HepG2 (cell line): ENCODE data around the gene SCYL1. TPM values are rescaled to one million over a fixed set of nuclear protein-coding genes. Genes with fewer than 3 reads are reported as not detected.
A peak's percentile ranks its signal among the peaks of the same experiment; 100 is the strongest.

ENCODE experiments used
- ATAC-seq: fragments of 200-7000 bp; cut with Tn5 transposase; 3 replicates; pipeline ENCODE4 v1.9.1; 2020; ENCODE audit warnings: mild to moderate bottlenecking, moderate library complexity
- BruUV-seq: library from RNA; stranded (reverse); fragments of 400-500 nt; replicated peaks from 2 replicates; lab custom pipeline; 2021; lab: Mats Ljungman, UMichigan
- CTCF ChIA-PET: fragments of 300-600 bp; formaldehyde crosslinking; extraction: SDS; loops from one replicate; lab custom pipeline; 2021; ENCODE audit warnings: low total read pairs, inconsistent platforms, low intra/inter-chr PET ratio; lab: Yijun Ruan, JAX
- POLR2A ChIA-PET: fragments of 350-600 bp; sonication (Branson Sonifier 250); formaldehyde crosslinking; loops from one replicate; lab custom pipeline; 2020; ENCODE audit warnings: antibody characterized with exemption, inconsistent platforms; lab: Yijun Ruan, JAX
- DNase-seq: peaks from one replicate; pipeline ENCODE4 v3.0.0-alpha.2; 2015; ENCODE audit warnings: low spot score
- FAIRE-seq: peaks from 3 replicates; lab custom pipeline; 2011; peaks lifted over from hg19 to GRCh38; lab: Jason Lieb, UNC
- H2AFZ ChIP-seq: one replicate; pipeline ENCODE4 v1.6.1; 2011; ENCODE audit warnings: low read length, inconsistent platforms
- H3K27ac ChIP-seq: fragments of 300-600 bp; 3 replicates; pipeline ENCODE4 v1.8.0; 2011; ENCODE audit warnings: mixed run types, mild to moderate bottlenecking, mixed read lengths, low read length, inconsistent platforms; ENCODE audit not compliant: insufficient read depth; ENCODE audit errors: extremely low read length
- H3K27me3 ChIP-seq, 2 experiments: fragments of 200-600 bp in 1 of 2; 2 replicates in 1 of 2; 3 replicates in 1 of 2; pipeline versions ENCODE4 v1.6.0 to v1.8.0; 2011; ENCODE audit warnings: low read length in 2 of 2, mild to moderate bottlenecking in 2 of 2, moderate library complexity in 2 of 2, inconsistent platforms in 1 of 2; ENCODE audit not compliant: insufficient read depth in 2 of 2, control insufficient read depth in 1 of 2
- H3K36me3 ChIP-seq, 2 experiments: fragments of 200-600 bp in 1 of 2; replicated peaks in 1 of 2; 2 replicates in 1 of 2; 3 replicates in 1 of 2; pipeline versions ENCODE4 v1.5.1 to v1.8.0; 2011; ENCODE audit warnings: low read length in 2 of 2, inconsistent platforms in 1 of 2; ENCODE audit not compliant: insufficient read depth in 2 of 2, control insufficient read depth in 1 of 2
- H3K4me1 ChIP-seq: 2 replicates; pipeline ENCODE4 v1.5.1; 2012; ENCODE audit warnings: low read length, inconsistent platforms; ENCODE audit not compliant: insufficient read depth
- H3K4me2 ChIP-seq: 2 replicates; pipeline ENCODE4 v1.6.0; 2011; ENCODE audit warnings: low read depth, low read length, inconsistent platforms
- H3K4me3 ChIP-seq, 3 experiments: fragments of 200-600 bp in 1 of 3; sonication (generic), shearing (Covaris generic) in 1 of 3; replicated peaks in 1 of 3; 2 replicates each; pipeline ENCODE4 v1.5.1; 2011 to 2016; ENCODE audit warnings: low read length in 3 of 3, inconsistent platforms in 2 of 3, low read depth in 2 of 3, mild to moderate bottlenecking in 2 of 3, control low read depth in 1 of 3, mixed read lengths in 1 of 3; ENCODE audit not compliant: insufficient read depth in 1 of 3
- H3K79me2 ChIP-seq: one replicate; pipeline ENCODE4 v1.6.1; 2011; ENCODE audit warnings: low read length, inconsistent platforms; ENCODE audit not compliant: insufficient read depth
- H3K9ac ChIP-seq: 2 replicates; pipeline ENCODE4 v1.6.0; 2011; ENCODE audit warnings: mild to moderate bottlenecking, low read depth, low read length, inconsistent platforms; ENCODE audit not compliant: insufficient read depth
- H3K9me3 ChIP-seq: 2 replicates; pipeline ENCODE4 v1.5.1; 2012; ENCODE audit warnings: mild to moderate bottlenecking, low read length
- H4K20me1 ChIP-seq: 2 replicates; pipeline ENCODE4 v1.6.0; 2011; ENCODE audit warnings: inconsistent platforms, mild to moderate bottlenecking, low read length, moderate library complexity; ENCODE audit not compliant: insufficient read depth
- DDIT3 ChIP-seq: sonication (generic); formaldehyde crosslinking; IDR thresholded peaks from 2 replicates; pipeline ENCODE4 v1.4.0; 2020; ENCODE audit warnings: mild to moderate bottlenecking, missing genetic modification reagents
- DMAP1 ChIP-seq: IDR thresholded peaks from 2 replicates; pipeline ENCODE4 v1.6.1; 2016
- NR2F6 ChIP-seq, 2 experiments: IDR thresholded peaks; 2 replicates each; pipeline ENCODE4 v1.6.1; 2016; ENCODE audit warnings: antibody characterized with exemption in 1 of 2, mild to moderate bottlenecking in 1 of 2
- RBFOX2 ChIP-seq: fragments of 200-400 bp; formaldehyde crosslinking; IDR thresholded peaks from 2 replicates; pipeline ENCODE4 v1.6.1; 2017; ENCODE audit warnings: low read depth, mild to moderate bottlenecking, low read length
- SP4 ChIP-seq: sonication (generic); formaldehyde crosslinking; IDR thresholded peaks from 2 replicates; pipeline ENCODE4 v1.8.1; 2023; ENCODE audit warnings: mild to moderate bottlenecking, missing genetic modification reagents
- SRY ChIP-seq: sonication (generic); formaldehyde crosslinking; IDR thresholded peaks from 2 replicates; pipeline ENCODE4 v1.8.0; 2022; ENCODE audit warnings: mild to moderate bottlenecking, missing genetic modification reagents
- ZFP82 ChIP-seq: sonication (generic); formaldehyde crosslinking; IDR thresholded peaks from 2 replicates; pipeline ENCODE4 v1.5.1; 2020; ENCODE audit warnings: mild to moderate bottlenecking, missing genetic modification reagents, borderline replicate concordance
- ZIK1 ChIP-seq: sonication (generic); formaldehyde crosslinking; IDR thresholded peaks from 2 replicates; pipeline ENCODE4 v1.5.0; 2020; ENCODE audit warnings: mild to moderate bottlenecking, low read depth, missing genetic modification reagents, borderline replicate concordance
- ZNF292 ChIP-seq: sonication (generic); formaldehyde crosslinking; IDR thresholded peaks from 2 replicates; pipeline ENCODE4 v1.8.1; 2022; ENCODE audit warnings: mild to moderate bottlenecking, low read depth, missing genetic modification reagents, borderline replicate concordance
- ZNF333 ChIP-seq: sonication (generic); formaldehyde crosslinking; IDR thresholded peaks from 2 replicates; pipeline ENCODE4 v1.4.0; 2020; ENCODE audit warnings: mild to moderate bottlenecking, missing genetic modification reagents, borderline replicate concordance
- ZNF414 ChIP-seq: sonication (generic); formaldehyde crosslinking; IDR thresholded peaks from 2 replicates; pipeline ENCODE4 v1.5.0; 2020; ENCODE audit warnings: missing genetic modification reagents
- ZNF780A ChIP-seq: sonication (generic); formaldehyde crosslinking; IDR thresholded peaks from 2 replicates; pipeline ENCODE4 v1.8.0; 2022; ENCODE audit warnings: mild to moderate bottlenecking, missing genetic modification reagents, moderate library complexity
- WGBS: methylation state at CpG from one replicate; pipeline ENCODE4 v1.1.6; 2017; ENCODE audit warnings: low lambda C conversion rate; 5-methylcytosine and 5-hydroxymethylcytosine counted together
- in situ Hi-C: cut with HindIII; loops from 2 replicates; pipeline ENCODE4 v1.10.0; 2017; ENCODE audit warnings: low pct_unique_long_range_greater_than_20kb; ENCODE audit not compliant: extremely low pct_ligation_motif_present
- intact Hi-C: fragments of 100-400 bp; cut with micrococcal nuclease; formaldehyde crosslinking; loops from one replicate; pipeline ENCODE4 v1.10.0; 2022; ENCODE audit not compliant: unreplicated experiment
- polyA plus RNA-seq, 8 experiments: library from polyadenylated mRNA; depleted of rRNA in 3 of 8; stranded (reverse) in 7 of 8; unstranded in 1 of 8; fragments of >200 nt; fragmentation: Illumina TruSeq in 4 of 8; extraction: Trizol in 4 of 8; gene quantifications; 2 replicates each; pipeline versions ENCODE4 v1.2.1 to v1.2.3, GENCODE V29; 2011 to 2016; ENCODE audit warnings: low read depth in 4 of 8, missing spikeins in 1 of 8, mixed read lengths in 1 of 8; ENCODE audit not compliant: insufficient read depth in 1 of 8
- total RNA-seq, 5 experiments: library from RNA; depleted of rRNA; stranded (reverse); fragments of >200 nt; fragmentation: Illumina TruSeq; extraction: Trizol; gene quantifications; 2 replicates each; pipeline ENCODE4 v1.2.3, GENCODE V29; 2016; ENCODE audit warnings: low read depth in 1 of 5
- TF ChIP-seq, protein P1 (sequence below): IDR thresholded peaks from 2 replicates; pipeline ENCODE4 v1.6.1; 2012; ENCODE audit warnings: low read length, improper control_type of control experiment

The SCYL1 gene
- total and polyA plus RNA-seq, 2 of the 13 experiments (the other 11 are each of a cell fraction or from before 2014, with no cell fraction given) = 65.9 to 103 TPM

GRCh38 chr11:65547446-65548125 is 22.7 kb downstream of the SCYL1 start:
- DNase-seq = no peak
- Histone ChIP-seq H3K4me1 (peaks cover 38% of the 10 kb centered on the region), H3K27me3 (no peaks in the 10 kb centered on the region), H3K4me2 (no peak overlapping the region), H3K9ac (no peak overlapping the region), H3K9me3 (no peaks in the 10 kb centered on the region), H3K79me2 (no peaks in the 10 kb centered on the region), H3K36me3 (peaks cover 4 to 11% of the 10 kb centered on the region in 2 experiments; a peak in 1 of 5 replicates), H2AFZ (no peak overlapping the region), H3K4me3 (no peak overlapping the region), H3K27ac (no peak overlapping the region), H4K20me1 (peaks cover 7% of the 10 kb centered on the region; the same call in 1 of the 2 replicates)
- intact Hi-C loops (no loop called here), in situ Hi-C loops (no loop called here)
- TF ChIP-seq RBFOX2 (peak; percentile 50; the same call in 1 of the 2 replicates), NR2F6 (IDR thresholded peaks at IDR 0.05) (no peak), NR2F6 (CRISPR knock-in tag; IDR thresholded peaks at IDR 0.05) (no peak)
- FAIRE-seq = no peak
- ChIA-PET POLR2A (interaction anchor here (1.3 kb wide), 1 partner anchor 23 kb away, joined by 7 read pairs; the partner anchor contains the start of gene ZNRD2), CTCF (no interaction called here)
- WGBS = 96% methylated on average over 33 of the region's 52 CpGs
- ATAC-seq = no peak
- BruUV-seq = no TSS peak

DNA sequence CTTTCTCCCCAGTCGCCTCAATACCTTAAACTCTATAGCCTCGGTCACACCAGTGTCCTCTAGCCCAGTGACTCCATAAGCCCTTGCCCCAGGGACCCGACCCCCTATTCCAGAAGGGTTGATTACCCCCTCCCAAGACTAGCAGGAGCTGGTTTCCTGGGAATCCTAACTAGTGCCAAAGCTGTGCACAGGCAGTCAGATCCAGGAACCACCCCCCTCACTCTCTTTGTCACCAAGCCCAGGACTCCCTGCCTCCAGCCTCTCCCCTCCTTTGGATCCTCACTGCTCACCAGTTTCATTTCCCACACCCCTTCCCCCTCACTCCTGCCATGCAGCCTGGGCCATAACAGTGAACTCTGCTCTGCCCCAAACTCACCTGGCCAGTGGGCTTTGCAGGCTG is 23.5 kb downstream of the SCYL1 start:
- BruUV-seq = no TSS peak
- in situ Hi-C loops = no loop called here
- H3K9ac ChIP-seq = no peak overlapping the region
- peaks cover 7% of the 10 kb centered on the region; the same call in 1 of the 2 replicates for H4K20me1 ChIP-seq
- no peak overlapping the region for H3K4me3 ChIP-seq
- ATAC-seq = no peak
- no peaks in the 10 kb centered on the region for H3K9me3 ChIP-seq
- no peak for FAIRE-seq
- intact Hi-C loops = no loop called here
- no peak overlapping the region for H3K27ac ChIP-seq
- H2AFZ ChIP-seq = no peak overlapping the region
- WGBS = 88% methylated on average over 3 of the region's 3 CpGs
- no peaks in the 10 kb centered on the region for H3K27me3 ChIP-seq
- H3K4me1 ChIP-seq = peaks cover 42% of the 10 kb centered on the region
- ChIA-PET POLR2A (no interaction called here), CTCF (no interaction called here)
- DNase-seq = no peak
- H3K36me3 ChIP-seq = peaks cover 4 to 11% of the 10 kb centered on the region in 2 experiments; a peak in 1 of 5 replicates
- H3K79me2 ChIP-seq = no peaks in the 10 kb centered on the region
- H3K4me2 ChIP-seq = no peak overlapping the region
- TF ChIP-seq DDIT3 (CRISPR knock-in tag) (no peak), SRY (CRISPR knock-in tag) (no peak), ZNF414 (CRISPR knock-in tag) (no peak), ZNF780A (CRISPR knock-in tag) (no peak), ZIK1 (CRISPR knock-in tag) (no peak), DMAP1 (CRISPR knock-in tag) (no peak), ZNF333 (CRISPR knock-in tag) (no peak), ZFP82 (CRISPR knock-in tag) (no peak), SP4 (CRISPR knock-in tag) (no peak), ZNF292 (no peak)
- TF ChIP-seq, protein P1, sequence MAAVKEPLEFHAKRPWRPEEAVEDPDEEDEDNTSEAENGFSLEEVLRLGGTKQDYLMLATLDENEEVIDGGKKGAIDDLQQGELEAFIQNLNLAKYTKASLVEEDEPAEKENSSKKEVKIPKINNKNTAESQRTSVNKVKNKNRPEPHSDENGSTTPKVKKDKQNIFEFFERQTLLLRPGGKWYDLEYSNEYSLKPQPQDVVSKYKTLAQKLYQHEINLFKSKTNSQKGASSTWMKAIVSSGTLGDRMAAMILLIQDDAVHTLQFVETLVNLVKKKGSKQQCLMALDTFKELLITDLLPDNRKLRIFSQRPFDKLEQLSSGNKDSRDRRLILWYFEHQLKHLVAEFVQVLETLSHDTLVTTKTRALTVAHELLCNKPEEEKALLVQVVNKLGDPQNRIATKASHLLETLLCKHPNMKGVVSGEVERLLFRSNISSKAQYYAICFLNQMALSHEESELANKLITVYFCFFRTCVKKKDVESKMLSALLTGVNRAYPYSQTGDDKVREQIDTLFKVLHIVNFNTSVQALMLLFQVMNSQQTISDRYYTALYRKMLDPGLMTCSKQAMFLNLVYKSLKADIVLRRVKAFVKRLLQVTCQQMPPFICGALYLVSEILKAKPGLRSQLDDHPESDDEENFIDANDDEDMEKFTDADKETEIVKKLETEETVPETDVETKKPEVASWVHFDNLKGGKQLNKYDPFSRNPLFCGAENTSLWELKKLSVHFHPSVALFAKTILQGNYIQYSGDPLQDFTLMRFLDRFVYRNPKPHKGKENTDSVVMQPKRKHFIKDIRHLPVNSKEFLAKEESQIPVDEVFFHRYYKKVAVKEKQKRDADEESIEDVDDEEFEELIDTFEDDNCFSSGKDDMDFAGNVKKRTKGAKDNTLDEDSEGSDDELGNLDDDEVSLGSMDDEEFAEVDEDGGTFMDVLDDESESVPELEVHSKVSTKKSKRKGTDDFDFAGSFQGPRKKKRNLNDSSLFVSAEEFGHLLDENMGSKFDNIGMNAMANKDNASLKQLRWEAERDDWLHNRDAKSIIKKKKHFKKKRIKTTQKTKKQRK = no peak
